TTC549 (cell line): ENCODE measurements around the gene WDR76.
"Not testable (repeated sequence)": the region's sequence is repeated elsewhere in the genome, so short reads cannot be mapped to it uniquely, and the experiment has no call there.

Experiments used
- FAIRE-seq: peaks from 2 replicates; lab custom pipeline; 2012; peaks lifted over from hg19 to GRCh38; lab: Jason Lieb, UNC

Gene WDR76

GRCh38 chr15:43826508-43827341 is at the start of gene WDR76:
TSS of gene WDR76 (plus strand) at chr15:43827002. CDS start at chr15:43827033, 31 bp downstream.
- FAIRE-seq = no peak

GRCh38 chr15:43777267-43777914 is 49.4 kb upstream of the WDR76 start:
- no peak for FAIRE-seq

DNA sequence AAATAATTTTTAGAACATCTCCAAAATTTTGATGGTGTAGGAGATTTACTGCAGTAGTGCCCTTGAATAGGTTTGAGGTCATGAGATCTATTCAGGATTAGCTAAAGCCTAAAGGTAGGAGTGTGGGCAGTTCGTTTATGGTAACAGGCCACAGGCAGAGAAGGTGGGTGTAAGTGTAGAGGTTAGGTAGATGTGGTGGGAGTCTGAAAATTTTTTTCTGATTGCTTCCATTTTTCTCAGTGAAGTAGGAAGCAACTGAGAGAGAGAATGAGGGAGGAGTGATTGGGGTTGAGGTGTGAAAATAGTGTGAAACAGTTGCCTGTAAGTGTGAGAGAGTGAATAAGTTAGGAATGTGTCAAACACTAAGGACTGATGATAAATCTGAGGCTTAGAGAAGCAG is 47.8 kb upstream of the WDR76 start:
- FAIRE-seq = no peak

DNA sequence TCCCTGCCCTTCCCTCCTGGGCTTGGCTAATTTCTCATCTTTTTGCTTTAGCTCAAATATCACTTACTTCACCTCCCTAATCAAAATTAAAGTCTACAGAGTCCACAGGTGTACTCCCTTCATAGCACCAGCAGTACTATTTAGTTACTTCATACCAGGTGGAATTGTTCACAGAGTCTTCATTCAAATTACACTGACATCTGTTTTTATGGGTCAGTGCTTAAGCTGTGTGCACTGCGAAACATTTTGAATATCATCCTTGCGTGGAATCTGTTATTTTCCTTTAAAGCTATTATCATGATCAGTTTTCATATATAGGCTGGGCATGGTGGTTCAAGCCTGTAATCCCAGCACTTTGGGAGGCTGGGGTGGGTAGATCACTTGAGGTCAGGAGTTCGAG is 37.4 kb upstream of the WDR76 start:
- no peak for FAIRE-seq

DNA sequence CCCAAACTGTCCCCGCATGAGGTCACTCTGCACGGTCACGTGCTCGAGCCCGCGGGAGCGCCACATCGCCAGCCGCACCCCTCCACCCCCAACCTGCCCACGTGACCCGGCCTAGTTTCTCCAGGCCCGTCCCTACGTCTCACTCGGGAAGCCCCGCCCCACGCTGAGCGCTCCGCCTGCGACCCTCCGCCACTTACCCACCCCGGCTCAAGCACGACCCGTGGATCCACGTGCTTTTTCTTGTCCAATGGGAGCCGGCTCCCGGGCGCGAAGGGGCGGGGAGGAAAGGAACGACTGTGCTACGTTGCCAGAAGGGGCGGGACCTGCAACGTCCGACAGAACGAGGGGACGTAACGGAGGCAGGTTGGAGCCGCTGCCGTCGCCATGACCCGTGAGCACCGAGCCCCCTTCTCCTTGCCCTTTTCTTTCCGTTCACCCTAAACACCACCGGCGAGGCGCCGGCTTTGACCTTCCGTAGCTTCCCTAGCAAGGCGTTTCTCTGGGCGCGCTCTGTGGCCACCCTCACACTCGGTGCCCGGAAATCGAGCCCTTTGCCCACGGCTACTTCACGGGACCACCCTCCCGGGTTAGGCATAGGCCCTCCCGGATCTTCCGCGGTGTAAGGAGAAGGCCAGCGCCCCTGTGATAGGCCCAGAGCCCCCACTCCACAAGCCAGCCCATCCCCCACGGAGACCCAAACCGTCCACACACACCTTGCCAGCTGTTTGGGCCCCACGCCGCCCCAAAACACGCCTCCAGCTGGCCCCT is 34.6 kb upstream of the WDR76 start, which contains the start of gene SERF2:
Gene SERF2 (plus strand): TSS at position 328 of the 768 bp plus-strand sequence. CDS start 57 bp downstream, at position 385.
- FAIRE-seq = peak; percentile 76

DNA sequence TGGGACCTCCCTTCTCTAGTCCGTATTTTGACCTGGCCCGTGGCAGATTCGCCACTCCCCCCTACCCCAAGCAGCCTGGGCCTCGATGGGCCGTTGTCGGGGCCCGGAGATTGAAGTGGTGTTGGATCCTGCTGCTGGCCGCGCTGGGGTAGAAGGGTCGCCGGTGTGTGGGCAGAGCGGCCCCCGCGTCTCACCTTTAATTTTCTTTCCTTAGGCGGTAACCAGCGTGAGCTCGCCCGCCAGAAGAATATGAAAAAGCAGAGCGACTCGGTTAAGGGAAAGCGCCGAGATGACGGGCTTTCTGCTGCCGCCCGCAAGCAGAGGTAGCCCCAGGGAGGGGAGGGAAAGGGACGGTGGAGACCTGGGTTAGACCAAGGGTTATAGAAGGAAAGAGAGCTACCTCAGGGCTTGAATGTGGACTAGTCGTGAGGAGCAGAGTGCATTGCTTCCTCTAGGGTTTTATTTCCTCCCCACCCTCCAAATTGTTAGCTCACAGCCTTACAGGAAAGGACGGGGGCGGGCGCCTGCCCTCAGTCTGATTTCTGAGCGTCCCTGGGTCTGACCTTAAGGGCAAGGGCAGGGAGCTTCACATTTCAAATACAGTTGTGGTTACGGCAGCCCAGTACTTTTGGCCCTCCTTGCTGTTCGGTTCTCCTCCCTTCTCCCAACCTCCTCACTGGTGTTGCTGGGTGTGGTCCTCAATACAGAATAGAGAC is 33.9 kb upstream of the WDR76 start:
- FAIRE-seq = no peak

- no peak for FAIRE-seq
Observed at GRCh38 chr15:43793647-43794046, 33.2 kb upstream of the WDR76 start.

DNA sequence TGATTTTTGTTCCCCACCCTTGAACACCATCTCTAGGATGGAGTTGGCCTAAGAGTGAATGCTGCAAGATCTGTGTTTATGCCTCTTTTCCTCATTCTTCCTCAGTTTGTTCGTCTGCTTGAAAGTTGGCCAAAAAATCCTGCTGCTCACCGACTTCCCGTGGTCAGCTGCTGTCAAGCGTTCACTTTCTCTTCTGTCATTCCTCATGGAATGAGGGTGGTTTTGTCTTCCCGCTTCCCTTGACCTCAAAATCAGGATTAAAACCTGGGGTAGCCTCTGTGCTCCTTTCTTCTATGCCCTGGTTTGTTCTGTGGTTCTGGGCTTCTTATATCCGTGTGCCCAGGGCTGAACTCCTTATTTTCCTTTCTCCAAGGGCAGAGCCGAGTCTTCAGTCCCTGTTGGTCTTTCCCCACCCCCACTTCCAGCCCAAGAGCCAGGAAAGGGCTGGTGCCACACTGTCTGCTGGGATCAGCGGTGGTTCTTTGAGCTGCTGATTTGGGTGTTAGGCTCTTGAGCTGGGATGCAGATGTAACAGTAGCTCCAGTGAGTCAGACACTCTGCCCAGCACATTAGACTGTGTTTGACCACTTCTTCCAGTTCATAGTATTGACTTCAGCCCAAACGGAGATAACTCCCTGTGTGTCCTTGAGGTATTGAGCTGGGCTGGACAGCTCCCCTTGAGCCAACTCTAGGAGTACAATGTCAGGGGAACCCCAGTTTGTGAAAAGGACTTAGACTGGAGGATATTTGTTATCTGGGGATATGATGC is 32.3 kb upstream of the WDR76 start:
- FAIRE-seq = no peak

GRCh38 chr15:43795197-43795596 is 31.6 kb upstream of the WDR76 start:
- no peak for FAIRE-seq

GRCh38 chr15:43795997-43796396 is 30.8 kb upstream of the WDR76 start:
- FAIRE-seq = no peak

- no peak for FAIRE-seq
Observed at GRCh38 chr15:43796566-43796965, 30.2 kb upstream of the WDR76 start.

DNA sequence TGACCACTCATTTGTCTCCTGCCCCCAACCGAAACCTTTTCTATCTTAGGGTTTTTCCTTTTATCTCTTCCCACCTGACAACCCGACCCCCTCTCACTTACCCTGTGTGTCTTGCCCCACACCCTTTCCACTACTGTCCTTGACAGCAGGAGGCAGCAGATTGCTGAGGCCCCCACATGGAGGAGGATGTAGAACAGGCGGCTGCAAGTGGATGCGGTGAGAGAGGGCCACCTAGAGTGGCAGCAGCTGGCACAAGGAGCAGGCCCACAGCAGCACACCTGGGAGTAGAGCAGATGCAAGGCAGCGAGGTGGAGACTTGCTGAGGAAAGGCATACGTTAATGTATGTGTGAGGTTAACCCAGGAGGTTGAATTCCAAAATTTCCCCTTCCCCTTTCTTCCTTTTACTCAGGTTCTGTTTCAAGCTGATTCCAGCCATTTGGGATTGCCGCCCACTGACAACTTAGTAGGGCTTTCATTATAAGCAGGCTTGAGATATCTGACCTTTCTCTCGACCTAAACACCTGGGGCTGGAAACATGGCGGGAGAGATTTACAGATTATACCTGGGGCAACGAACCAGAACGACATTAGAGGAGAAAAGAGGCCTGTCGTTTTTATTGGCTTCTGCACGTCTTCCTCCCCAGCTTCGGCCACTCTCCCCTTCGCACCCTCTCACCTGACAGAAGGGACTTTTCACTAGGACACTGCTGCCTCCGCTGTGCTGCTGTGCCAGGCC is 27.4 kb upstream of the WDR76 start:
- FAIRE-seq = no peak

DNA sequence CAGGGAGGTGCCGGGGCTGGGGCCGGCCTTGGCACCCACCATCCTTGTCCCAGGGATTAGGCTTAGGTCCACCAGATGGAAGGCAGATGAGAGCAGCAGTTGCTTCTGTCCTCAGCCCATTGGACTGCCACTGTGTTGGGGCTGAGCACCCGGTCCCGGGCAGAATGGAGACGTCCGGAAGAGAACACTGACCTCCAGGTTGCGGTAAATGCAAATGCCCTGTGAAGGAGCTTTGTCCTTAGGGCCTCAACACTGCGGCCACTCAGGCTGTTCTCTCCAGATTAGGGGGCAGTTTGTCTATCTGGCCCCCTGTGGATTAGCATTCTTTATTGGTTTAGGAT is 26.9 kb upstream of the WDR76 start, which contains the start of gene SERINC4:
Gene SERINC4 (minus strand): TSS at position 276 of the 341 bp plus-strand sequence. CDS start 234 bp downstream, at position 42.
- no peak for FAIRE-seq

GRCh38 chr15:43800286-43801141 is 26.3 kb upstream of the WDR76 start, which contains the start of gene HYPK:
TSS of gene HYPK (plus strand) at chr15:43800599. CDS start at chr15:43800623, 24 bp downstream.
- peak; percentile 51 for FAIRE-seq

DNA sequence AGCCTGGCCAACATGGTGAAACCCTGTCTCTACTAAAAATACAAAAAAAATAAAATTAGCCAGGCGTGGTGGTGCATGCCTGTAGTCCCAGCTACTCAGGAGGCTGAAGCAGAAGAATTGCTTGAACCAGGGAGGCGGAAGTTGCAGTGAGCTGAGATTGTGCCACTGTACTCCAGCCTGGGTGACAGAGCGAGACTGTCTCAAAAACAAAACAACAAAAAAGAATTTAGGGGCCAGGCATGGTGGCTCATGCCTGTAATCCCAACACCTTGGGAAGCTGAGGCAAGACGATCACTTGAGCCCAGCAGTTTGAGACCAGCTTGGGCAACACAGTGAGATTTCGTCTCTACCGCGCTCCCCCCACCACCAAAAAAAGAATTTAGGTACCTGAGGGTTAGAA is 24.1 kb upstream of the WDR76 start:
- FAIRE-seq = not testable (repeated sequence)

DNA sequence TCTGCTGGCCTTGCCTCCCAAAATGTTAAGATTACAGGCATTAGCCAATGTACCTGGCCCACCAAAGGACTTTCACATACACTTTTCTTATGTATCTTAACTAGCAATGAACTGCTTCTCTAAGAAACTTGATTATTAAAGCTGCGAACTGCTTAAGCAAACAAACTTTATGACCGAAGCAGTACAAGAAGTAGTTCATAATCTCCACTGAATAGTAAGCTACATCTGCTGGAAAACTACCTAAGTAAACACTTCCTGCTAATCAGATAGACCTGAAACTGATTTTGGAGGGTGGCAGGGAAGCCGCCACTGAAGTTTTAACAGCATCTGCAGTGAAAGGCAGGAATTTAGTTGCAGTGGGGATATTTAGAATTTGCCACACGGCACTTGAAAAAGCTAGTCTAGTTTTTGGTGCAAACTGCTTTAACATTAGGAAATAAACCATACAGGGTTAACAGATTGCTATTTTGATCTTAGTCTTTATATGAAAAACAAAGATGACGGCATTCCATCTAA is 18.3 kb upstream of the WDR76 start:
- FAIRE-seq = no peak

- FAIRE-seq = no peak
Observed at GRCh38 chr15:43808960-43809678, 17.7 kb upstream of the WDR76 start.

GRCh38 chr15:43815064-43815463 is 11.7 kb upstream of the WDR76 start:
- not testable (repeated sequence) for FAIRE-seq

DNA sequence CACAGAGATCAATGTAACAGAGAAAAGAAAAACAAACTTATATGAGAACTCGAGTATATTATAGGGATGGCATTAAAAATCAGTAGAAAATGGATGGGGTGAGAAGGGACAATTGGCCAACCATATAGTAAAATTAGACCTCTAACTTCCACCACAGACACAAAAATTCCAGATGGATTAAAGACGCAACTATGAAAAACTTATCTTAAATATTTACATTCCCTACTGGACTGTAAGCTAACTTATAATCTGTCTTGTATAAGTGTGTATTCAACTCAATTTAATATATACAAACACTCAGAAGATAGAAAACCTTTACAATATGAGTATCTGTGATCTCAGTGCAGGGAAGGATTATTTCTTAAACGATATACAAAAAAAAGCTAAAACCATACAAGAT is 5.3 kb upstream of the WDR76 start:
- no peak for FAIRE-seq
